ENCODE data around the gene SPEF1. TPM values are rescaled to one million over a fixed set of nuclear protein-coding genes. Genes with fewer than 3 reads are reported as not detected.

The SPEF1 gene
- total and polyA plus RNA-seq, 2 of the 13 experiments (the other 11 are each of a cell fraction or from before 2014, with no cell fraction given), result 0.11 to 0.27 TPM

DNA sequence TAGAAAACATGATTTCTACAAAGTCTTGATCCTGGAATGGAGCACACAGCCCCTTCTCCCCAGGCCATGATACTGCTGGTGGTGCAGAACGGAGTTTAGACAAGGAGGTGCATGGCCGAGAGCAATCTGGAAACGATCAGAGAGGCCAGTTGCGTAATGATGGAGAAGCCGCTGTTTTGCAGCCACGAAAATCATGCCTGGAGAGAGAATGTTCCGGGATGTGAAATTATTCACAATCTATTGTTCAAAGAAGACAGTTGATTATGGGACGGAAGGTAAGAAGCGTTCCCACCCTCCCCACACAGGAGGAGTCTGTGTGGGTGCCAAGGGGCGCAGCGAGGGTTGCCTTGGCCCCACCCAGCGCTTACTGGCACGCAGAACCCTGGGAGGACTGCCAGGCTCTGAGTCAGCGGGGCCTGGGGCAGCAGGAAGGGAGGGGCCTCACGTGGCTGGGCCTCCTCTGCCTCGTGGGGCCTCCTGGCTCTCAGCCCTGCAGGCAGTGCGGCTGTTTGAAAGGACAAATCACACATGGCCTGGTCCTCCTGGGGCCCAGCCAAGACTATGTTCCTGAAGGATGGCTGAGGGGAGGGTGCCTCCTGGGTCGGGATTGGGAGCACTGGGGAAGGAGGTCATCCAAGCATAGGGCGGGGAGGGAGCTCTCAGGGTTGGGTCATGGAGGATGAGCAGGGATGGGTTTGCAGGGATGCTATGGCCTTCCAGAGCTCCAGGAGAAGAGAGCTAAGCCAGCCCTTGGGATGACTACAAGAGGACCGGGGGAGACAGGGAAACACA is 30.4 kb upstream of the SPEF1 start (continued):
- TF ChIP-seq, protein P1, sequence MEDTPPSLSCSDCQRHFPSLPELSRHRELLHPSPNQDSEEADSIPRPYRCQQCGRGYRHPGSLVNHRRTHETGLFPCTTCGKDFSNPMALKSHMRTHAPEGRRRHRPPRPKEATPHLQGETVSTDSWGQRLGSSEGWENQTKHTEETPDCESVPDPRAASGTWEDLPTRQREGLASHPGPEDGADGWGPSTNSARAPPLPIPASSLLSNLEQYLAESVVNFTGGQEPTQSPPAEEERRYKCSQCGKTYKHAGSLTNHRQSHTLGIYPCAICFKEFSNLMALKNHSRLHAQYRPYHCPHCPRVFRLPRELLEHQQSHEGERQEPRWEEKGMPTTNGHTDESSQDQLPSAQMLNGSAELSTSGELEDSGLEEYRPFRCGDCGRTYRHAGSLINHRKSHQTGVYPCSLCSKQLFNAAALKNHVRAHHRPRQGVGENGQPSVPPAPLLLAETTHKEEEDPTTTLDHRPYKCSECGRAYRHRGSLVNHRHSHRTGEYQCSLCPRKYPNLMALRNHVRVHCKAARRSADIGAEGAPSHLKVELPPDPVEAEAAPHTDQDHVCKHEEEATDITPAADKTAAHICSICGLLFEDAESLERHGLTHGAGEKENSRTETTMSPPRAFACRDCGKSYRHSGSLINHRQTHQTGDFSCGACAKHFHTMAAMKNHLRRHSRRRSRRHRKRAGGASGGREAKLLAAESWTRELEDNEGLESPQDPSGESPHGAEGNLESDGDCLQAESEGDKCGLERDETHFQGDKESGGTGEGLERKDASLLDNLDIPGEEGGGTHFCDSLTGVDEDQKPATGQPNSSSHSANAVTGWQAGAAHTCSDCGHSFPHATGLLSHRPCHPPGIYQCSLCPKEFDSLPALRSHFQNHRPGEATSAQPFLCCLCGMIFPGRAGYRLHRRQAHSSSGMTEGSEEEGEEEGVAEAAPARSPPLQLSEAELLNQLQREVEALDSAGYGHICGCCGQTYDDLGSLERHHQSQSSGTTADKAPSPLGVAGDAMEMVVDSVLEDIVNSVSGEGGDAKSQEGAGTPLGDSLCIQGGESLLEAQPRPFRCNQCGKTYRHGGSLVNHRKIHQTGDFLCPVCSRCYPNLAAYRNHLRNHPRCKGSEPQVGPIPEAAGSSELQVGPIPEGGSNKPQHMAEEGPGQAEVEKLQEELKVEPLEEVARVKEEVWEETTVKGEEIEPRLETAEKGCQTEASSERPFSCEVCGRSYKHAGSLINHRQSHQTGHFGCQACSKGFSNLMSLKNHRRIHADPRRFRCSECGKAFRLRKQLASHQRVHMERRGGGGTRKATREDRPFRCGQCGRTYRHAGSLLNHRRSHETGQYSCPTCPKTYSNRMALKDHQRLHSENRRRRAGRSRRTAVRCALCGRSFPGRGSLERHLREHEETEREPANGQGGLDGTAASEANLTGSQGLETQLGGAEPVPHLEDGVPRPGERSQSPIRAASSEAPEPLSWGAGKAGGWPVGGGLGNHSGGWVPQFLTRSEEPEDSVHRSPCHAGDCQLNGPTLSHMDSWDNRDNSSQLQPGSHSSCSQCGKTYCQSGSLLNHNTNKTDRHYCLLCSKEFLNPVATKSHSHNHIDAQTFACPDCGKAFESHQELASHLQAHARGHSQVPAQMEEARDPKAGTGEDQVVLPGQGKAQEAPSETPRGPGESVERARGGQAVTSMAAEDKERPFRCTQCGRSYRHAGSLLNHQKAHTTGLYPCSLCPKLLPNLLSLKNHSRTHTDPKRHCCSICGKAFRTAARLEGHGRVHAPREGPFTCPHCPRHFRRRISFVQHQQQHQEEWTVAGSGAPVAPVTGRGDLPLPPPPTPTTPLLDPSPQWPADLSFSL (CRISPR knock-in tag; IDR thresholded peaks at IDR 0.05), result no peak
- TF ChIP-seq, protein P2, sequence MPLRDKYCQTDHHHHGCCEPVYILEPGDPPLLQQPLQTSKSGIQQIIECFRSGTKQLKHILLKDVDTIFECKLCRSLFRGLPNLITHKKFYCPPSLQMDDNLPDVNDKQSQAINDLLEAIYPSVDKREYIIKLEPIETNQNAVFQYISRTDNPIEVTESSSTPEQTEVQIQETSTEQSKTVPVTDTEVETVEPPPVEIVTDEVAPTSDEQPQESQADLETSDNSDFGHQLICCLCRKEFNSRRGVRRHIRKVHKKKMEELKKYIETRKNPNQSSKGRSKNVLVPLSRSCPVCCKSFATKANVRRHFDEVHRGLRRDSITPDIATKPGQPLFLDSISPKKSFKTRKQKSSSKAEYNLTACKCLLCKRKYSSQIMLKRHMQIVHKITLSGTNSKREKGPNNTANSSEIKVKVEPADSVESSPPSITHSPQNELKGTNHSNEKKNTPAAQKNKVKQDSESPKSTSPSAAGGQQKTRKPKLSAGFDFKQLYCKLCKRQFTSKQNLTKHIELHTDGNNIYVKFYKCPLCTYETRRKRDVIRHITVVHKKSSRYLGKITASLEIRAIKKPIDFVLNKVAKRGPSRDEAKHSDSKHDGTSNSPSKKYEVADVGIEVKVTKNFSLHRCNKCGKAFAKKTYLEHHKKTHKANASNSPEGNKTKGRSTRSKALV (CRISPR knock-in tag; IDR thresholded peaks at IDR 0.05), result peak; percentile 95
- TF ChIP-seq TGIF2 (CRISPR knock-in tag; IDR thresholded peaks at IDR 0.05) (peak; percentile 93), NFYC (CRISPR knock-in tag; IDR thresholded peaks at IDR 0.05) (peak; percentile 64), ZNF234 (CRISPR knock-in tag; conservative IDR thresholded peaks at IDR 0.05) (no peak), ZNF180 (CRISPR knock-in tag; IDR thresholded peaks at IDR 0.05; ENCODE audit: borderline replicate concordance, low read depth) (peak; percentile 55; the same call in 1 of the 2 replicates), TMF1 (CRISPR knock-in tag; IDR thresholded peaks at IDR 0.05; ENCODE audit: low read depth) (peak; percentile 86), NCOA2 (CRISPR knock-in tag; IDR thresholded peaks at IDR 0.05) (peak; percentile 84), REXO4 (CRISPR knock-in tag; IDR thresholded peaks at IDR 0.05; ENCODE audit: borderline replicate concordance) (no peak), TARDBP (CRISPR knock-in tag; IDR thresholded peaks at IDR 0.05) (peak; percentile 94), ZSCAN30 (CRISPR knock-in tag; IDR thresholded peaks at IDR 0.05) (no peak), CBFB (CRISPR knock-in tag; IDR thresholded peaks at IDR 0.05) (peak; percentile 63; the same call in 1 of the 2 replicates)
- TF ChIP-seq, protein P3, sequence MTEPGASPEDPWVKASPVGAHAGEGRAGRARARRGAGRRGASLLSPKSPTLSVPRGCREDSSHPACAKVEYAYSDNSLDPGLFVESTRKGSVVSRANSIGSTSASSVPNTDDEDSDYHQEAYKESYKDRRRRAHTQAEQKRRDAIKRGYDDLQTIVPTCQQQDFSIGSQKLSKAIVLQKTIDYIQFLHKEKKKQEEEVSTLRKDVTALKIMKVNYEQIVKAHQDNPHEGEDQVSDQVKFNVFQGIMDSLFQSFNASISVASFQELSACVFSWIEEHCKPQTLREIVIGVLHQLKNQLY (CRISPR knock-in tag; IDR thresholded peaks at IDR 0.05), result peak; percentile 94
- TF ChIP-seq, protein P4, sequence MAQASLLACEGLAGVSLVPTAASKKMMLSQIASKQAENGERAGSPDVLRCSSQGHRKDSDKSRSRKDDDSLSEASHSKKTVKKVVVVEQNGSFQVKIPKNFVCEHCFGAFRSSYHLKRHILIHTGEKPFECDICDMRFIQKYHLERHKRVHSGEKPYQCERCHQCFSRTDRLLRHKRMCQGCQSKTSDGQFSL (CRISPR knock-in tag; IDR thresholded peaks at IDR 0.05), result peak; percentile 81; the same call in 1 of the 2 replicates
- TF ChIP-seq, protein P5, sequence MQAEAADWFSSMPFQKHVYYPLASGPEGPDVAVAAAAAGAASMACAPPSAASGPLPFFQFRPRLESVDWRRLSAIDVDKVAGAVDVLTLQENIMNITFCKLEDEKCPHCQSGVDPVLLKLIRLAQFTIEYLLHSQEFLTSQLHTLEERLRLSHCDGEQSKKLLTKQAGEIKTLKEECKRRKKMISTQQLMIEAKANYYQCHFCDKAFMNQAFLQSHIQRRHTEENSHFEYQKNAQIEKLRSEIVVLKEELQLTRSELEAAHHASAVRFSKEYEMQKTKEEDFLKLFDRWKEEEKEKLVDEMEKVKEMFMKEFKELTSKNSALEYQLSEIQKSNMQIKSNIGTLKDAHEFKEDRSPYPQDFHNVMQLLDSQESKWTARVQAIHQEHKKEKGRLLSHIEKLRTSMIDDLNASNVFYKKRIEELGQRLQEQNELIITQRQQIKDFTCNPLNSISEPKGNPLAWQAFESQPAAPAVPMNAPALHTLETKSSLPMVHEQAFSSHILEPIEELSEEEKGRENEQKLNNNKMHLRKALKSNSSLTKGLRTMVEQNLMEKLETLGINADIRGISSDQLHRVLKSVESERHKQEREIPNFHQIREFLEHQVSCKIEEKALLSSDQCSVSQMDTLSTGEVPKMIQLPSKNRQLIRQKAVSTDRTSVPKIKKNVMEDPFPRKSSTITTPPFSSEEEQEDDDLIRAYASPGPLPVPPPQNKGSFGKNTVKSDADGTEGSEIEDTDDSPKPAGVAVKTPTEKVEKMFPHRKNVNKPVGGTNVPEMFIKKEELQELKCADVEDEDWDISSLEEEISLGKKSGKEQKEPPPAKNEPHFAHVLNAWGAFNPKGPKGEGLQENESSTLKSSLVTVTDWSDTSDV (CRISPR knock-in tag; IDR thresholded peaks at IDR 0.05), result peak; percentile 83
- TF ChIP-seq, protein P6, sequence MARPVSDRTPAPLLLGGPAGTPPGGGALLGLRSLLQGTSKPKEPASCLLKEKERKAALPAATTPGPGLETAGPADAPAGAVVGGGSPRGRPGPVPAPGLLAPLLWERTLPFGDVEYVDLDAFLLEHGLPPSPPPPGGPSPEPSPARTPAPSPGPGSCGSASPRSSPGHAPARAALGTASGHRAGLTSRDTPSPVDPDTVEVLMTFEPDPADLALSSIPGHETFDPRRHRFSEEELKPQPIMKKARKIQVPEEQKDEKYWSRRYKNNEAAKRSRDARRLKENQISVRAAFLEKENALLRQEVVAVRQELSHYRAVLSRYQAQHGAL (CRISPR knock-in tag; IDR thresholded peaks at IDR 0.05; ENCODE audit: not compliant biosample characterization), result peak; percentile 91
